ENCODE results near the gene TMEM59L.

Gene TMEM59L

GRCh38 chr19:18612772-18613588 lies at the start of gene TMEM59L:
Gene TMEM59L, plus strand, starts transcription at chr19:18612870. Its CDS starts 89 bp downstream, at chr19:18612959.
- H3F3A ChIP-seq (ENCODE audit: control insufficient read depth, insufficient read depth): no peaks in the 10 kb centered on the region
- no peak within 1 kb of the TSS for H3K27ac ChIP-seq (ENCODE audit: low read depth, low read length)
- peak within 1 kb of the TSS; percentile 42 for H3K4me3 ChIP-seq (ENCODE audit: low read length)
- TF ChIP-seq CTCF (IDR thresholded peaks at IDR 0.05; ENCODE audit: low read depth, low read length, poor library complexity, severe bottlenecking) (no peak), EZH2phosphoT487 (IDR thresholded peaks at IDR 0.05; ENCODE audit: borderline replicate concordance, low read length) (peak; percentile 99)
- no peaks in the 10 kb centered on the region for H3K9me2 ChIP-seq (replicated peaks; ENCODE audit: control insufficient read depth, low read length)
- H3K36me3 ChIP-seq (ENCODE audit: control insufficient read depth, low read length): no peaks in the 10 kb centered on the region
- no peaks in the 10 kb centered on the region for H3K79me2 ChIP-seq (ENCODE audit: control insufficient read depth, low read length)
- peak within 1 kb of the TSS; percentile 46 for H3K4me2 ChIP-seq (ENCODE audit: low read length)
- H3K9me3 ChIP-seq (ENCODE audit: control insufficient read depth, insufficient read depth, low read length): no peaks in the 10 kb centered on the region
- H3K27me3 ChIP-seq (ENCODE audit: control insufficient read depth, low read length): peaks cover 75% of the 10 kb centered on the region
- H3K4me1 ChIP-seq (ENCODE audit: control insufficient read depth, low read length): peaks cover 21% of the 10 kb centered on the region
- H4K20me1 ChIP-seq (ENCODE audit: control insufficient read depth, insufficient read depth, low read depth, low read length): no peaks in the 10 kb centered on the region

- TF ChIP-seq EZH2phosphoT487 (IDR thresholded peaks at IDR 0.05; ENCODE audit: borderline replicate concordance, low read length) (no peak), CTCF (IDR thresholded peaks at IDR 0.05; ENCODE audit: low read depth, low read length, poor library complexity, severe bottlenecking) (no peak)
- no peaks in the 10 kb centered on the region for H4K20me1 ChIP-seq (ENCODE audit: control insufficient read depth, insufficient read depth, low read depth, low read length)
- peaks cover 60% of the 10 kb centered on the region for H3K36me3 ChIP-seq (ENCODE audit: control insufficient read depth, low read length)
Measured at GRCh38 chr19:18566953-18567352, 45.7 kb upstream of the TMEM59L start.

GRCh38 chr19:18568367-18568766 lies 44.3 kb upstream of the TMEM59L start:
- H3K9me2 ChIP-seq (replicated peaks; ENCODE audit: control insufficient read depth, low read length): no peaks in the 10 kb centered on the region
- H3K4me2 ChIP-seq (ENCODE audit: low read length): no peak overlapping the region
- TF ChIP-seq EZH2phosphoT487 (IDR thresholded peaks at IDR 0.05; ENCODE audit: borderline replicate concordance, low read length): no peak
- no peak for TF ChIP-seq CTCF (IDR thresholded peaks at IDR 0.05; ENCODE audit: low read depth, low read length, poor library complexity, severe bottlenecking)
- peaks cover 5% of the 10 kb centered on the region for H3F3A ChIP-seq (ENCODE audit: control insufficient read depth, insufficient read depth)
- H3K79me2 ChIP-seq (ENCODE audit: control insufficient read depth, low read length): peaks cover 18% of the 10 kb centered on the region
- H4K20me1 ChIP-seq (ENCODE audit: control insufficient read depth, insufficient read depth, low read depth, low read length): peaks cover 10% of the 10 kb centered on the region
- H3K9me3 ChIP-seq (ENCODE audit: control insufficient read depth, insufficient read depth, low read length): no peaks in the 10 kb centered on the region
- peaks cover 17% of the 10 kb centered on the region for H3K4me1 ChIP-seq (ENCODE audit: control insufficient read depth, low read length)
- no peak overlapping the region for H3K4me3 ChIP-seq (ENCODE audit: low read length)
- H3K36me3 ChIP-seq (ENCODE audit: control insufficient read depth, low read length): peaks cover 64% of the 10 kb centered on the region
- H3K27me3 ChIP-seq (ENCODE audit: control insufficient read depth, low read length): no peaks in the 10 kb centered on the region
- H3K27ac ChIP-seq (ENCODE audit: low read depth, low read length): no peak overlapping the region

More at GRCh38 chr19:18566953-18567352, 45.7 kb upstream of the TMEM59L start:
- no peaks in the 10 kb centered on the region for H3K9me3 ChIP-seq (ENCODE audit: control insufficient read depth, insufficient read depth, low read length)
- peaks cover 8% of the 10 kb centered on the region for H3K4me1 ChIP-seq (ENCODE audit: control insufficient read depth, low read length)
- no peaks in the 10 kb centered on the region for H3K27me3 ChIP-seq (ENCODE audit: control insufficient read depth, low read length)
- H3K4me3 ChIP-seq (ENCODE audit: low read length): no peak overlapping the region
- H3K79me2 ChIP-seq (ENCODE audit: control insufficient read depth, low read length): peaks cover 4% of the 10 kb centered on the region
- H3K9me2 ChIP-seq (replicated peaks; ENCODE audit: control insufficient read depth, low read length): no peaks in the 10 kb centered on the region
- H3F3A ChIP-seq (ENCODE audit: control insufficient read depth, insufficient read depth): peaks cover 5% of the 10 kb centered on the region
- H3K27ac ChIP-seq (ENCODE audit: low read depth, low read length): no peak overlapping the region
- H3K4me2 ChIP-seq (ENCODE audit: low read length): no peak overlapping the region
